ENCODE measurements around the gene CALN1. TPM values are rescaled to one million over a fixed set of nuclear protein-coding genes. Genes with fewer than 3 reads are reported as not detected.
"Not testable (repeated sequence)": the region's sequence is repeated elsewhere in the genome, so short reads cannot be mapped to it uniquely, and the experiment has no call there.

Gene CALN1
- total RNA-seq (2022) (not detected in 2 replicates), Bru-seq, nascent RNA (percentile 8 among the genes with signal in this experiment), BruChase-seq, experiment 1, labeled RNA remaining after a 2-hour chase (percentile 11 among the genes with signal in this experiment), BruChase-seq, experiment 2, labeled RNA remaining after a 6-hour chase (percentile 11 among the genes with signal in this experiment)
- long read RNA-seq: 0 reads

DNA sequence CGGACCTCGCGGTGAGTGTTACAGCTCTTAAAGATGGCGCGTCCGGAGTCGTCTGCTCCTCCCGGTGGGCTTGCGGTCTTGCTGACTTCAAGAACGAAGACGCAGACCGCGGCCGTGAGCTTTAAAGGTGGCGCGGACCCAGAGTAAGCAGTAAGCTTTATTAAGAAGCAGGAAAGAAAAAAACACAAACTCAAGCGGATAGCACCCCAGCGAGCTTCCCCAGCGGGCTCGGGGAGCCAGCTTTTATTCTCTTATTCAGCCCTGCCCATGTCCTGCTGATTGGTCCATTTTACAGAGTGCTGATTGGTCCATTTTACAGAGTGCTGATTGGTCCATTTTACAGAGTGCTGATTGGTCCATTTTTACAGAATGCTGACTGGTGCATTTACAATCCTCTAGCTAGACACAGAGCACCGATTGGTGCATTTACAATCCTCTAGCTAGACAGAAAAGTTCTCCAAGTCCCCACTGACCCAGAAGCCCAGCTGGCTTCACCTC, at the start of gene CALN1:
CALN1 (minus strand) TSS at position 218 of the 498 bp plus-strand sequence.
- DNase-seq; intact Hi-C loops (cut with micrococcal nuclease; ENCODE audit: unreplicated experiment); H3K27ac Mint-ChIP-seq (ENCODE audit: unreplicated experiment); H3K36me3 Mint-ChIP-seq (ENCODE audit: insufficient read depth, unreplicated experiment); H3K36me3 ChIP-seq (ENCODE audit: control insufficient read depth, insufficient read depth, low read length); POLR2A ChIA-PET; H3K9me3 Mint-ChIP-seq (ENCODE audit: unreplicated experiment); H3K4me1 Mint-ChIP-seq (ENCODE audit: low read depth, unreplicated experiment); CTCF ChIA-PET; H3K4me3 Mint-ChIP-seq (ENCODE audit: unreplicated experiment); H3K27me3 Mint-ChIP-seq (ENCODE audit: insufficient read depth, unreplicated experiment); H3K27me3 ChIP-seq (replicated peaks; ENCODE audit: control insufficient read depth, insufficient read depth, low read length); BruUV-seq (replicated peaks); H3K4me3 ChIP-seq (ENCODE audit: low read depth, low read length); H3K9me3 ChIP-seq; H3K4me1 ChIP-seq: not testable (repeated sequence)

DNA sequence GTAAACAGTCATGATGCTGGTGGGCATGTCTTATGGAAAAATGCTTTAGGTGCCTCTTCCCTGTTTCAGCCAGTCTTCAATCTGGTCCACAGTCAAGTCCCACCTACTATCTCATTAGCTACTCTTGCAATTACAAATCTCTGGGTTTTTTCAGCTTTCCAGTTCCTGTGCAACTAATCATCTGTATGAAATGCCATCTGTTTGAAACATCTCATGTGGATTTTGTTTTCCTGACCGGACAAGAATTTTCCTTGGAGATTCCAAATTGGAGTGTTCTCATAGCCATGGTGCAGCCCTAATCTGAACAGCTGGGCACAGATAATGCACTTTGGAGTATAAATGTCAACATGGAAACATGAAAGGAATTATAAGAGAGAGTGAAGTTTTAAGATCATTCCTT, 41.3 kb upstream of the CALN1 start:
- DNase-seq: no peak
- BruUV-seq (replicated peaks): no TSS peak
- Mint-ChIP-seq H3K4me1 (ENCODE audit: low read depth, unreplicated experiment) (no peaks in the 10 kb centered on the region), H3K36me3 (ENCODE audit: insufficient read depth, unreplicated experiment) (no peaks in the 10 kb centered on the region), H3K9me3 (ENCODE audit: unreplicated experiment) (peaks cover 12% of the 10 kb centered on the region), H3K27me3 (ENCODE audit: insufficient read depth, unreplicated experiment) (peaks cover 2% of the 10 kb centered on the region), H3K27ac (ENCODE audit: unreplicated experiment) (no peak overlapping the region), H3K4me3 (ENCODE audit: unreplicated experiment) (no peak overlapping the region)
- Histone ChIP-seq H3K9me3 (no peaks in the 10 kb centered on the region), H3K36me3 (ENCODE audit: control insufficient read depth, insufficient read depth, low read length) (no peaks in the 10 kb centered on the region), H3K4me1 (no peaks in the 10 kb centered on the region), H3K27me3 (replicated peaks; ENCODE audit: control insufficient read depth, insufficient read depth, low read length) (no peaks in the 10 kb centered on the region), H3K4me3 (ENCODE audit: low read depth, low read length) (no peak overlapping the region)
- POLR2A ChIA-PET: no interaction called here
- intact Hi-C loops (cut with micrococcal nuclease; ENCODE audit: unreplicated experiment): no loop called here
- TF ChIP-seq, protein P1, sequence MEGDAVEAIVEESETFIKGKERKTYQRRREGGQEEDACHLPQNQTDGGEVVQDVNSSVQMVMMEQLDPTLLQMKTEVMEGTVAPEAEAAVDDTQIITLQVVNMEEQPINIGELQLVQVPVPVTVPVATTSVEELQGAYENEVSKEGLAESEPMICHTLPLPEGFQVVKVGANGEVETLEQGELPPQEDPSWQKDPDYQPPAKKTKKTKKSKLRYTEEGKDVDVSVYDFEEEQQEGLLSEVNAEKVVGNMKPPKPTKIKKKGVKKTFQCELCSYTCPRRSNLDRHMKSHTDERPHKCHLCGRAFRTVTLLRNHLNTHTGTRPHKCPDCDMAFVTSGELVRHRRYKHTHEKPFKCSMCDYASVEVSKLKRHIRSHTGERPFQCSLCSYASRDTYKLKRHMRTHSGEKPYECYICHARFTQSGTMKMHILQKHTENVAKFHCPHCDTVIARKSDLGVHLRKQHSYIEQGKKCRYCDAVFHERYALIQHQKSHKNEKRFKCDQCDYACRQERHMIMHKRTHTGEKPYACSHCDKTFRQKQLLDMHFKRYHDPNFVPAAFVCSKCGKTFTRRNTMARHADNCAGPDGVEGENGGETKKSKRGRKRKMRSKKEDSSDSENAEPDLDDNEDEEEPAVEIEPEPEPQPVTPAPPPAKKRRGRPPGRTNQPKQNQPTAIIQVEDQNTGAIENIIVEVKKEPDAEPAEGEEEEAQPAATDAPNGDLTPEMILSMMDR (IDR thresholded peaks at IDR 0.05; ENCODE audit: insufficient read depth in 1 of 2, low read depth in 1 of 2, low read length in 1 of 2, severe bottlenecking in 1 of 2, unreplicated experiment in 1 of 2): no peak
- CTCF ChIA-PET: no interaction called here

DNA sequence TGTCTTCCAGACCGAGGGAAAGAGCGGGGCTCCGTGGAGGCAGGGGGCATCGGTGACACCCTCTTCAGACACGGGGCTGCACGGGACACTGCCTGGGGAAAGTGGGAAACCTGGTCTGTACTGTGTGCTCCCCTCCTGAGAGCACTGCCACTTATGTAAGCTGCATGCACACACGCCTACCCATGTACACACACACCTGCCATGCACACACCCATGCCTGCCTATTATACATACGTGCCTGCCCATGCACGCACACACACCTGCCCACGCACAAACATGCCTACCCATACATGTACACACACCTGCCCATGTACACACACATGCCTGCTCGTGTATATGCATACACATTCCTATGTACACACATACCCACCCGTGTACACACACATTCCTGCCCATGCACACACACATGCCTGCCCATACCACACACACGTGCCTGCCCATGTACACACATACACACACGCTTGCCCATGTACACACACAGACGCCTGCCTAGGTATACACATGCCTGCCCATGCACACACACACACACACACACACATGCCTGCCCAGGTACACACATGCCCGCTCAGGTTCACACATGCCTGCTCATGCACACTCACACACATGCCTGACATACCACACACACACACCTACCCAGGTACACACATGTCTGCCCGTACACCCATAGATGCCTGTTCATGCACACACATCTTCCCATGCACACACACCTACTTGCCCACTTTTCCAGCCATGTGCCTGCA, 35.5 kb upstream of the CALN1 start:
- Mint-ChIP-seq H3K36me3 (ENCODE audit: insufficient read depth, unreplicated experiment) (no peaks in the 10 kb centered on the region), H3K4me3 (ENCODE audit: unreplicated experiment) (no peak overlapping the region), H3K4me1 (ENCODE audit: low read depth, unreplicated experiment) (no peaks in the 10 kb centered on the region), H3K27ac (ENCODE audit: unreplicated experiment) (no peak overlapping the region), H3K27me3 (ENCODE audit: insufficient read depth, unreplicated experiment) (peaks cover 2% of the 10 kb centered on the region), H3K9me3 (ENCODE audit: unreplicated experiment) (peaks cover 12% of the 10 kb centered on the region)
- ChIA-PET POLR2A (no interaction called here), CTCF (no interaction called here)
- Histone ChIP-seq H3K27me3 (replicated peaks; ENCODE audit: control insufficient read depth, insufficient read depth, low read length) (no peaks in the 10 kb centered on the region), H3K9me3 (no peaks in the 10 kb centered on the region), H3K36me3 (ENCODE audit: control insufficient read depth, insufficient read depth, low read length) (no peaks in the 10 kb centered on the region), H3K4me3 (ENCODE audit: low read depth, low read length) (no peak overlapping the region), H3K4me1 (no peaks in the 10 kb centered on the region; the same call in 1 of the 2 replicates)
- TF ChIP-seq, protein P1 (IDR thresholded peaks at IDR 0.05; ENCODE audit: insufficient read depth in 1 of 2, low read depth in 1 of 2, low read length in 1 of 2, severe bottlenecking in 1 of 2, unreplicated experiment in 1 of 2): no peak
- intact Hi-C loops (cut with micrococcal nuclease; ENCODE audit: unreplicated experiment): no loop called here
- BruUV-seq (replicated peaks): no TSS peak
- DNase-seq: no peak

Data from Caco-2 (cell line).